H1 (cell line): ENCODE data around the gene CCL17. TPM values are rescaled to one million over a fixed set of nuclear protein-coding genes. Genes with fewer than 3 reads are reported as not detected.

Experiments
- CHD2 ChIP-seq: IDR thresholded peaks from 2 replicates; pipeline ENCODE4 v1.6.1; 2012; ENCODE audit warnings: low read length, improper control_type of control experiment
- FOSL1 ChIP-seq: IDR thresholded peaks from 2 replicates; pipeline ENCODE4 v1.6.1; 2011; ENCODE audit warnings: mild to moderate bottlenecking, low read depth, low read length, moderate library complexity; ENCODE audit not compliant: insufficient read depth
- NANOG ChIP-seq: IDR thresholded peaks from 2 replicates; pipeline ENCODE4 v1.6.1; 2011; ENCODE audit warnings: low read length, low read depth, mild to moderate bottlenecking, inconsistent platforms; ENCODE audit not compliant: insufficient read depth, poor library complexity, severe bottlenecking
- RAD21 ChIP-seq, 2 experiments: IDR thresholded peaks in 1 of 2; conservative IDR thresholded peaks in 1 of 2; 2 replicates each; pipeline ENCODE4 v1.6.1; 2011; ENCODE audit warnings: low read depth in 2 of 2, low read length in 2 of 2, improper control_type of control experiment in 1 of 2, inconsistent platforms in 1 of 2, mild to moderate bottlenecking in 1 of 2, moderate library complexity in 1 of 2
- SIX5 ChIP-seq: IDR thresholded peaks from 2 replicates; pipeline ENCODE4 v1.6.1; 2011; ENCODE audit warnings: mild to moderate bottlenecking, low read depth, low read length
- SP2 ChIP-seq: IDR thresholded peaks from 2 replicates; pipeline ENCODE4 v1.6.1; 2012; ENCODE audit warnings: mild to moderate bottlenecking, low read length, inconsistent platforms
- polyA plus RNA-seq, 7 experiments: library from polyadenylated mRNA; depleted of rRNA in 3 of 7; stranded (reverse) in 5 of 7; unstranded in 2 of 7; fragments of >200 nt in 5 of 7; fragments of 200-250 nt in 2 of 7; gene quantifications; 1 replicate in 5 of 7; 2 replicates in 1 of 7; 4 replicates in 1 of 7; pipeline versions ENCODE4 v1.2.1 to v1.2.3, GENCODE V29; 2011 to 2013; ENCODE audit warnings: missing spikeins in 2 of 7, mixed read lengths in 2 of 7
- total RNA-seq: library from RNA; stranded (reverse); fragmentation: NEBNext Ultra II Directional; extraction: Animal tissue kit (Norgen Biotek cat#: 25700); gene quantifications from 2 replicates; pipeline ENCODE4 v1.2.1, GENCODE V29; 2021

The CCL17 gene
- total and polyA plus RNA-seq, 2 of the 8 experiments (the other 6 are each of a cell fraction or from before 2014, with no cell fraction given), result not detected

GRCh38 chr16:57406881-57407280 is 2.3 kb downstream of the CCL17 start (continued):
- TF ChIP-seq SP2 (no peak), SIX5 (no peak), RAD21 (IDR thresholded peaks at IDR 0.05 in 1 of 2, conservative IDR thresholded peaks at IDR 0.05 in 1 of 2; ENCODE audit: low read depth in 2 of 2, low read length in 2 of 2) (no peak), CHD2 (no peak), NANOG (no peak), FOSL1 (no peak)
